H9 (cell line): Measurements from ENCODE around the gene ZP3. TPM values are rescaled to one million over a fixed set of nuclear protein-coding genes. Genes with fewer than 3 reads are reported as not detected.
"Not testable (repeated sequence)": the region's sequence is repeated elsewhere in the genome, so short reads cannot be mapped to it uniquely, and the experiment has no call there.

Experiments
- DNase-seq: peaks from one replicate; pipeline ENCODE4 v3.0.0-alpha.2; 2017
- H2AFZ ChIP-seq: one replicate; pipeline ENCODE4 v1.6.1; 2013; ENCODE audit warnings: mild to moderate bottlenecking, low read length, control low read depth, moderate library complexity
- H2AK5ac ChIP-seq: 2 replicates; pipeline ENCODE4 v1.6.1; 2013; ENCODE audit warnings: low read length, control low read depth, mixed read lengths; ENCODE audit not compliant: insufficient read length
- H2BK120ac ChIP-seq: one replicate; pipeline ENCODE4 v1.6.1; 2013; ENCODE audit warnings: low read depth, mild to moderate bottlenecking, low read length, control low read depth, inconsistent platforms; ENCODE audit not compliant: poor library complexity, severe bottlenecking
- H2BK12ac ChIP-seq: 2 replicates; pipeline ENCODE4 v1.6.1; 2013; ENCODE audit warnings: low read length, control low read depth, mixed read lengths, low read depth; ENCODE audit not compliant: insufficient read length
- H2BK15ac ChIP-seq: 2 replicates; pipeline ENCODE4 v1.6.1; 2013; ENCODE audit warnings: low read depth, low read length, control low read depth
- H2BK20ac ChIP-seq: one replicate; pipeline ENCODE4 v1.6.1; 2013; ENCODE audit warnings: low read depth, mild to moderate bottlenecking, low read length, control low read depth, inconsistent platforms; ENCODE audit not compliant: poor library complexity, severe bottlenecking
- H2BK5ac ChIP-seq: 2 replicates; pipeline ENCODE4 v1.6.1; 2013; ENCODE audit warnings: low read length, control low read depth, mixed read lengths; ENCODE audit not compliant: insufficient read length
- H3K14ac ChIP-seq: 2 replicates; pipeline ENCODE4 v1.6.1; 2013; ENCODE audit warnings: low read length, control low read depth; ENCODE audit not compliant: insufficient read depth
- H3K18ac ChIP-seq: 2 replicates; pipeline ENCODE4 v1.6.1; 2013; ENCODE audit warnings: low read depth, mild to moderate bottlenecking, mixed read lengths, low read length, control low read depth; ENCODE audit not compliant: insufficient read length
- H3K23ac ChIP-seq: 2 replicates; pipeline ENCODE4 v1.6.1; 2013; ENCODE audit warnings: low read length, control low read depth, mixed read lengths, low read depth; ENCODE audit not compliant: insufficient read length
- H3K23me2 ChIP-seq: 2 replicates; pipeline ENCODE4 v1.6.1; 2013; ENCODE audit warnings: low read depth, mild to moderate bottlenecking, mixed read lengths, low read length, control low read depth; ENCODE audit not compliant: insufficient read length, poor library complexity, severe bottlenecking
- H3K27ac ChIP-seq: 2 replicates; pipeline ENCODE4 v1.5.1; 2013; ENCODE audit warnings: low read length, control low read depth, mixed read lengths, low read depth; ENCODE audit not compliant: insufficient read length
- H3K27me3 ChIP-seq: 2 replicates; pipeline ENCODE4 v1.6.1; 2013; ENCODE audit warnings: low read length, control low read depth, inconsistent platforms; ENCODE audit not compliant: insufficient read depth
- H3K4ac ChIP-seq: 2 replicates; pipeline ENCODE4 v1.6.1; 2013; ENCODE audit warnings: low read depth, mild to moderate bottlenecking, control low read depth, inconsistent platforms, low read length, moderate library complexity
- H3K4me1 ChIP-seq: 2 replicates; pipeline ENCODE4 v1.6.1; 2013; ENCODE audit warnings: low read length, control low read depth, inconsistent platforms; ENCODE audit not compliant: insufficient read depth
- H3K4me2 ChIP-seq: 2 replicates; pipeline ENCODE4 v1.6.1; 2013; ENCODE audit warnings: low read length, control low read depth, mixed read lengths; ENCODE audit not compliant: insufficient read length, insufficient read depth
- H3K56ac ChIP-seq: 2 replicates; pipeline ENCODE4 v1.6.1; 2013; ENCODE audit warnings: low read depth, mild to moderate bottlenecking, mixed read lengths, low read length, control low read depth; ENCODE audit not compliant: insufficient read length
- H3K79me1 ChIP-seq: 2 replicates; pipeline ENCODE4 v1.6.1; 2013; ENCODE audit warnings: low read depth, mild to moderate bottlenecking, moderate library complexity, low read length, control low read depth, inconsistent platforms; ENCODE audit not compliant: insufficient read depth, poor library complexity, severe bottlenecking
- H3K79me2 ChIP-seq: 2 replicates; pipeline ENCODE4 v1.6.1; 2013; ENCODE audit warnings: low read length, control low read depth, inconsistent platforms; ENCODE audit not compliant: insufficient read depth
- H3K9ac ChIP-seq: 2 replicates; pipeline ENCODE4 v1.6.1; 2013; ENCODE audit warnings: low read length, control low read depth, mixed read lengths; ENCODE audit not compliant: insufficient read length; ENCODE audit errors: extremely low read depth
- H3K9me3 ChIP-seq: one replicate; pipeline ENCODE4 v1.6.1; 2013; ENCODE audit warnings: low read depth, low read length, inconsistent platforms; ENCODE audit not compliant: control insufficient read depth
- H3T11ph ChIP-seq: one replicate; pipeline ENCODE4 v1.6.1; 2013; ENCODE audit warnings: mild to moderate bottlenecking, low read length, control low read depth, inconsistent platforms
- H4K20me1 ChIP-seq: one replicate; pipeline ENCODE4 v1.6.1; 2013; ENCODE audit not compliant: control insufficient read depth, insufficient read length, insufficient read depth
- H4K5ac ChIP-seq: 2 replicates; pipeline ENCODE4 v1.6.1; 2013; ENCODE audit warnings: low read depth, mild to moderate bottlenecking, mixed read lengths, low read length, control low read depth; ENCODE audit not compliant: insufficient read length
- H4K8ac ChIP-seq: replicated peaks from 2 replicates; pipeline ENCODE4 v1.6.1; 2013; ENCODE audit warnings: low read length, control low read depth, mixed read lengths, low read depth; ENCODE audit not compliant: insufficient read length
- H4K91ac ChIP-seq: 2 replicates; pipeline ENCODE4 v1.6.1; 2013; ENCODE audit warnings: low read depth, mild to moderate bottlenecking, moderate library complexity, mixed read lengths, low read length, control low read depth; ENCODE audit not compliant: insufficient read length
- H3K27ac Mint-ChIP-seq, 3 experiments: 2 replicates in 2 of 3; 3 replicates in 1 of 3; pipeline ENCODE4 v1.8.0; 2020 to 2021; ENCODE audit warnings: mixed read lengths in 3 of 3, mild to moderate bottlenecking in 1 of 3, moderate library complexity in 1 of 3
- H3K27me3 Mint-ChIP-seq: 2 replicates; pipeline ENCODE4 v1.8.0; 2021; ENCODE audit warnings: low read depth, mild to moderate bottlenecking, moderate library complexity, mixed read lengths
- H3K36me3 Mint-ChIP-seq, 3 experiments: 2 replicates in 2 of 3; 3 replicates in 1 of 3; pipeline ENCODE4 v1.8.0; 2020 to 2021; ENCODE audit warnings: low read depth in 3 of 3, mixed read lengths in 3 of 3; ENCODE audit not compliant: insufficient read depth in 1 of 3
- H3K4me1 Mint-ChIP-seq, 2 experiments: 2 replicates each; pipeline ENCODE4 v1.8.0; 2020; ENCODE audit warnings: mixed read lengths in 2 of 2
- H3K4me3 Mint-ChIP-seq, 2 experiments: 2 replicates in 1 of 2; 3 replicates in 1 of 2; pipeline ENCODE4 v1.8.0; 2020 to 2021; ENCODE audit warnings: mild to moderate bottlenecking in 2 of 2, mixed read lengths in 2 of 2, moderate library complexity in 1 of 2
- H3K9me3 Mint-ChIP-seq, 2 experiments: 2 replicates in 1 of 2; 3 replicates in 1 of 2; pipeline ENCODE4 v1.8.0; 2020; ENCODE audit warnings: mild to moderate bottlenecking in 2 of 2, mixed read lengths in 2 of 2, moderate library complexity in 1 of 2
- WGBS: extraction: QIAGEN DNeasy Blood & Tissue Kit; methylation state at CpG from one replicate; pipeline ENCODE4 v1.1.7; 2013; ENCODE audit warnings: missing lambda C conversion rate, low lambda C conversion rate, mixed read lengths; ENCODE audit not compliant: insufficient read length; ENCODE audit errors: extremely low coverage; 5-methylcytosine and 5-hydroxymethylcytosine counted together
- total RNA-seq: library from RNA; stranded (reverse); gene quantifications from 2 replicates; pipeline ENCODE4 v1.2.1, GENCODE V29; 2021

Gene ZP3
- total RNA-seq, 1 experiment from 2014 or later = 1.3 TPM

GRCh38 chr7:76458504-76458903 lies 33.8 kb downstream of the ZP3 start:
- not testable (repeated sequence) for H4K5ac ChIP-seq, H4K20me1 ChIP-seq, H3K4me1 Mint-ChIP-seq, H2AK5ac ChIP-seq, H3K14ac ChIP-seq, H3K36me3 Mint-ChIP-seq, H4K8ac ChIP-seq, H3K27ac Mint-ChIP-seq, H3K4ac ChIP-seq, H3T11ph ChIP-seq, H3K23me2 ChIP-seq, H2BK120ac ChIP-seq, H2BK15ac ChIP-seq, H3K27me3 ChIP-seq, H3K9me3 Mint-ChIP-seq, H3K79me1 ChIP-seq, DNase-seq, H3K9ac ChIP-seq, H2BK5ac ChIP-seq, H3K4me1 ChIP-seq, H3K18ac ChIP-seq, H3K79me2 ChIP-seq, H3K27me3 Mint-ChIP-seq, H2AFZ ChIP-seq, H3K9me3 ChIP-seq, H3K27ac ChIP-seq, H2BK20ac ChIP-seq, H3K56ac ChIP-seq, H3K4me3 Mint-ChIP-seq, H3K4me2 ChIP-seq, H2BK12ac ChIP-seq, H3K23ac ChIP-seq, H4K91ac ChIP-seq
- WGBS = no CpG with 5 or more reads among the region's 4 CpGs

GRCh38 chr7:76460767-76461166 lies 36.0 kb downstream of the ZP3 start:
- not testable (repeated sequence) for H4K8ac ChIP-seq, H3K36me3 Mint-ChIP-seq
- WGBS = no CpG with 5 or more reads among the region's 20 CpGs

More at GRCh38 chr7:76460767-76461166, 36.0 kb downstream of the ZP3 start:
- H3K27ac Mint-ChIP-seq, H2BK15ac ChIP-seq, H3K9ac ChIP-seq, H4K91ac ChIP-seq, H2BK120ac ChIP-seq, H3K27me3 ChIP-seq, H3K4me1 Mint-ChIP-seq, H3K27me3 Mint-ChIP-seq, H3K9me3 ChIP-seq, H2AFZ ChIP-seq, H2BK5ac ChIP-seq, H3K4me3 Mint-ChIP-seq, H2BK12ac ChIP-seq, H3K79me1 ChIP-seq, H3T11ph ChIP-seq, H3K79me2 ChIP-seq, H3K4ac ChIP-seq, DNase-seq, H4K5ac ChIP-seq, H2AK5ac ChIP-seq, H3K18ac ChIP-seq, H3K23ac ChIP-seq, H3K56ac ChIP-seq, H3K4me2 ChIP-seq, H3K23me2 ChIP-seq, H4K20me1 ChIP-seq, H3K9me3 Mint-ChIP-seq, H2BK20ac ChIP-seq, H3K27ac ChIP-seq, H3K4me1 ChIP-seq, H3K14ac ChIP-seq: not testable (repeated sequence)
